Neuronal stem cell (in vitro differentiated cells): ENCODE data around the gene TUBA1C. TPM values are rescaled to one million over a fixed set of nuclear protein-coding genes. Genes with fewer than 3 reads are reported as not detected.

Experiments
- DNase-seq: peaks from one replicate; pipeline ENCODE4 v3.0.0-alpha.2; 2013; ENCODE audit warnings: low spot score
- H2AFZ ChIP-seq: one replicate; pipeline ENCODE4 v1.6.1; 2013; ENCODE audit warnings: mild to moderate bottlenecking, low read length, inconsistent platforms
- H2AK5ac ChIP-seq: 2 replicates; pipeline ENCODE4 v1.6.1; 2013; ENCODE audit warnings: low read depth, mild to moderate bottlenecking, inconsistent platforms, low read length, moderate library complexity, mixed read lengths
- H2BK120ac ChIP-seq: 2 replicates; pipeline ENCODE4 v1.6.1; 2013; ENCODE audit warnings: low read depth, mild to moderate bottlenecking, inconsistent platforms, low read length, moderate library complexity, mixed read lengths
- H2BK12ac ChIP-seq: one replicate; pipeline ENCODE4 v1.6.1; 2013; ENCODE audit warnings: low read length, inconsistent platforms
- H2BK15ac ChIP-seq: 2 replicates; pipeline ENCODE4 v1.6.1; 2013; ENCODE audit warnings: mild to moderate bottlenecking, low read length, inconsistent platforms, mixed read lengths
- H2BK5ac ChIP-seq: one replicate; pipeline ENCODE4 v1.6.1; 2013; ENCODE audit warnings: inconsistent platforms, mild to moderate bottlenecking, low read length, moderate library complexity
- H3K14ac ChIP-seq: one replicate; pipeline ENCODE4 v1.6.1; 2013; ENCODE audit warnings: low read length, inconsistent platforms
- H3K18ac ChIP-seq: 2 replicates; pipeline ENCODE4 v1.6.1; 2013; ENCODE audit warnings: low read length, inconsistent platforms
- H3K23ac ChIP-seq: 2 replicates; pipeline ENCODE4 v1.6.1; 2013; ENCODE audit warnings: low read depth, mild to moderate bottlenecking, mixed read lengths, low read length, inconsistent platforms; ENCODE audit not compliant: poor library complexity
- H3K27ac ChIP-seq: replicated peaks from 3 replicates; pipeline ENCODE4 v1.5.1; 2013; ENCODE audit warnings: low read length, inconsistent platforms
- H3K27me3 ChIP-seq, 3 experiments: 2 replicates each; pipeline ENCODE4 v1.6.1; 2013; ENCODE audit warnings: low read length in 3 of 3, mild to moderate bottlenecking in 2 of 3, inconsistent platforms in 1 of 3, low read depth in 1 of 3, mixed read lengths in 1 of 3, moderate library complexity in 1 of 3; ENCODE audit not compliant: control insufficient read depth in 3 of 3, insufficient read depth in 3 of 3
- H3K36me3 ChIP-seq, 2 donors: replicated peaks in 1 of 2; 2 replicates each; pipeline ENCODE4 v1.6.1; 2013; ENCODE audit warnings: low read length in 2 of 2; ENCODE audit not compliant: control insufficient read depth in 2 of 2, insufficient read depth in 2 of 2
- H3K4ac ChIP-seq: 2 replicates; pipeline ENCODE4 v1.6.1; 2013; ENCODE audit warnings: inconsistent platforms, mild to moderate bottlenecking, low read length, moderate library complexity
- H3K4me1 ChIP-seq, 2 donors: 1 replicate in 1 of 2; 2 replicates in 1 of 2; pipeline ENCODE4 v1.6.1; 2013; ENCODE audit warnings: low read length in 2 of 2, low read depth in 1 of 2; ENCODE audit not compliant: control insufficient read depth in 2 of 2, insufficient read depth in 1 of 2
- H3K4me2 ChIP-seq: one replicate; pipeline ENCODE4 v1.6.1; 2013; ENCODE audit warnings: mild to moderate bottlenecking, low read length, inconsistent platforms; ENCODE audit not compliant: insufficient read depth, poor library complexity, severe bottlenecking
- H3K4me3 ChIP-seq, 2 donors: 2 replicates each; pipeline ENCODE4 v1.5.1; 2013; ENCODE audit warnings: low read length in 2 of 2, mild to moderate bottlenecking in 2 of 2, inconsistent platforms in 1 of 2, moderate library complexity in 1 of 2
- H3K79me1 ChIP-seq: one replicate; pipeline ENCODE4 v1.6.1; 2013; ENCODE audit warnings: low read depth, mild to moderate bottlenecking, inconsistent platforms, low read length, moderate library complexity
- H3K9ac ChIP-seq: one replicate; pipeline ENCODE4 v1.6.1; 2013; ENCODE audit warnings: mild to moderate bottlenecking, low read depth, low read length, inconsistent platforms; ENCODE audit not compliant: poor library complexity
- H3K9me3 ChIP-seq, 2 donors: replicated peaks in 1 of 2; 2 replicates each; pipeline versions ENCODE3 to v1.6.1; 2013; ENCODE audit warnings: low read length in 2 of 2, mild to moderate bottlenecking in 2 of 2, inconsistent platforms in 1 of 2, low read depth in 1 of 2, mixed read lengths in 1 of 2, moderate library complexity in 1 of 2; ENCODE audit not compliant: control insufficient read depth in 2 of 2, insufficient read depth in 1 of 2
- H4K8ac ChIP-seq: one replicate; pipeline ENCODE4 v1.6.1; 2013; ENCODE audit warnings: low read depth, mild to moderate bottlenecking, inconsistent platforms, low read length, moderate library complexity
- H4K91ac ChIP-seq: one replicate; pipeline ENCODE4 v1.6.1; 2013; ENCODE audit warnings: low read length, low read depth, mild to moderate bottlenecking, inconsistent platforms; ENCODE audit not compliant: poor library complexity
- WGBS, 2 donors: extraction: QIAGEN DNeasy Blood & Tissue Kit; methylation state at CpG; one replicate each; pipeline ENCODE4 v1.1.7; 2013; ENCODE audit warnings: missing lambda C conversion rate in 2 of 2, mixed read lengths in 1 of 2; ENCODE audit not compliant: insufficient read length in 2 of 2, insufficient replicate concordance in 1 of 2; ENCODE audit errors: extremely low coverage in 2 of 2; 5-methylcytosine and 5-hydroxymethylcytosine counted together
- polyA plus RNA-seq, 2 experiments: library from polyadenylated mRNA; stranded (reverse); fragments of 200-250 nt; gene quantifications; one replicate each; pipeline ENCODE4 v1.2.3, GENCODE V29; 2013

The TUBA1C gene
- 571 TPM for polyA plus RNA-seq (2013, experiment 1 of 2)
- 547 TPM for polyA plus RNA-seq (2013, experiment 2 of 2)

GRCh38 chr12:49264873-49265792, at the start of gene TUBA1C:
TSS of gene TUBA1C (plus strand) at chr12:49265082. CDS start at chr12:49265182, 100 bp downstream.
- H3K27me3 ChIP-seq = peaks cover 0 to 4% (median 0%) of the 10 kb centered on the region in 3 experiments
- H3K9ac ChIP-seq = peak within 1 kb of the TSS; percentile 91
- H4K8ac ChIP-seq = no peak within 1 kb of the TSS
- H3K4me2 ChIP-seq = peak within 1 kb of the TSS; percentile 90
- H3K27ac ChIP-seq = peak within 1 kb of the TSS; percentile 43
- H2BK120ac ChIP-seq = peak within 1 kb of the TSS; percentile 6
- H2BK12ac ChIP-seq = peak within 1 kb of the TSS; percentile 16
- peak within 1 kb of the TSS; percentile 99 for H3K18ac ChIP-seq
- peaks cover 3% of the 10 kb centered on the region for H3K79me1 ChIP-seq
- peak within 1 kb of the TSS; percentile 98 for H3K23ac ChIP-seq
- peak within 1 kb of the TSS; percentile 55 to 97 for H3K4me3 ChIP-seq
- peak within 1 kb of the TSS; percentile 72 for H2AFZ ChIP-seq
- peak within 1 kb of the TSS; percentile 92 for H3K14ac ChIP-seq
- H2BK5ac ChIP-seq = peak within 1 kb of the TSS; percentile 77
- peaks cover 7 to 8% of the 10 kb centered on the region in 2 donors for H3K36me3 ChIP-seq
- peak; percentile 85 for DNase-seq
- peak within 1 kb of the TSS; percentile 74 for H2BK15ac ChIP-seq
- H4K91ac ChIP-seq = no peak within 1 kb of the TSS
- H3K4me1 ChIP-seq = peaks cover 3 to 12% of the 10 kb centered on the region in 2 donors
- H3K9me3 ChIP-seq = peaks cover 0 to 10% of the 10 kb centered on the region in 2 donors
- H3K4ac ChIP-seq = peak within 1 kb of the TSS; percentile 84
- peak within 1 kb of the TSS; percentile 97 for H2AK5ac ChIP-seq
- no CpG with 5 or more reads among the region's 61 CpGs for WGBS, 2 donors

DNA sequence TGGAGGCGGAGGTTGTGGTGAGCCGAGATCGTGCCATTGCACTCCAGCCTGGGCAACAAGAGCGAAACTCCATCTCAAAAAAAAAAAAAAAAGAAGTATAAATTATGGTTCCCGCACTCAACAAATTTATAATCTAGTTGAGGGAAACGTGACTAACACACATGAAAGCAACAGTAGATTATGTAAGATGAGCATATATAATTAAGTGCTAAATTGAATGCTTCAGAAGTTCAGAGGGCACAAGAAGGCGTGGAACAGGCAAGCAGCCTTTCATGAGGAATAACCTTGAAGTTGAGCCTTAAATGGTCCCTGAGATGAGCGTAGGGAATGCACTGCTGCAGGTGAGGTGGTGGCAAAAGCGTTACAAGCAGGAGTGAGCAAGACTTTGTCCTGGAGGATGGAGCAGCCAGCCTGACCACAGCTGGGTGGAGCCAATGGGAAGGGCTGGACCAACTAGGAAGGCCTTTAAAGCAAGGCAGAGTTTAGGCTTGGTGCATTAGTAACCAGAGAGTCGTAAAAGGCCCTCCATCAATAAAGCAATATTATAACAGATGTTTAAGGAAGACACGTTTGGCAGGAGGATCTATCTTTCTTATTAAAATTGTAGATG, 45.4 kb upstream of the TUBA1C start:
- DNase-seq = no peak
- no CpG with 5 or more reads among the region's 11 CpGs for WGBS, 2 donors
- no peaks in the 10 kb centered on the region for H3K27me3 ChIP-seq
- no peak overlapping the region for H2BK12ac ChIP-seq
- H3K23ac ChIP-seq = no peak overlapping the region
- H3K4me2 ChIP-seq = no peak overlapping the region
- no peak overlapping the region for H3K27ac ChIP-seq
- peak overlapping the region; percentile 4 for H2AFZ ChIP-seq
- no peak overlapping the region for H3K4ac ChIP-seq
- no peak overlapping the region for H2BK5ac ChIP-seq
- H3K18ac ChIP-seq = no peak overlapping the region
- no peaks in the 10 kb centered on the region for H3K36me3 ChIP-seq
- no peak overlapping the region for H2BK120ac ChIP-seq
- no peak overlapping the region for H3K4me3 ChIP-seq
- H4K8ac ChIP-seq = no peak overlapping the region
- H3K9ac ChIP-seq = no peak overlapping the region
- H2AK5ac ChIP-seq = no peak overlapping the region
- no peak overlapping the region for H4K91ac ChIP-seq
- no peak overlapping the region for H3K14ac ChIP-seq
- H3K4me1 ChIP-seq = peaks cover 7 to 15% of the 10 kb centered on the region in 2 donors
- H3K79me1 ChIP-seq = no peaks in the 10 kb centered on the region
- H2BK15ac ChIP-seq = no peak overlapping the region
- H3K9me3 ChIP-seq = no peaks in the 10 kb centered on the region

DNA sequence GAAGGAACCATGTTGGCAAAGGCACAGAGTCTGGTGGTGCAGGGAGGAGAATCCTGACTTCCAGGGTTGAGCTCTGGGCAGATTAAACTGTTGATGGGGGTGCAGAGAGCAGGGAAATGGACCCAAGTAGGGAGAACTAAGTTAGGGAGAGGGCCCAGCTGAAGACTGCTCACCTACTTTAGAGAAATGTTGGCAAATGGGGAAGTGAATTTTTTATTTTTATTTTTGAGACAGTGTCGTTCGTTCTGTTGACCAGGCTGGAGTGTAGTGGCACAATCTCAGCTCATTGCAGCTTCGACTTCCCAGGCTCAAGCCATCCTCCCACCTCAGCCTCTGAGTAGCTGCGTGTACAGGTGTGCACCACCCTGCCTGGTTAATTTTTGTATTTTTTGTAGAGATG, 43.9 kb upstream of the TUBA1C start:
- peak overlapping the region; percentile 3 for H3K18ac ChIP-seq
- no peak overlapping the region for H2AK5ac ChIP-seq
- no peak overlapping the region for H3K4ac ChIP-seq
- H3K9me3 ChIP-seq = no peaks in the 10 kb centered on the region
- H2BK5ac ChIP-seq = no peak overlapping the region
- no CpG with 5 or more reads among the region's 4 CpGs for WGBS, 2 donors
- peaks cover 3% of the 10 kb centered on the region in 2 donors for H3K4me1 ChIP-seq
- H3K4me3 ChIP-seq = no peak overlapping the region
- H3K4me2 ChIP-seq = no peak overlapping the region
- H3K23ac ChIP-seq = no peak overlapping the region
- no peaks in the 10 kb centered on the region for H3K36me3 ChIP-seq
- no peaks in the 10 kb centered on the region for H3K79me1 ChIP-seq
- H3K27ac ChIP-seq = no peak overlapping the region
- peak overlapping the region; percentile 12 for H2AFZ ChIP-seq
- no peak for DNase-seq
- H3K9ac ChIP-seq = no peak overlapping the region
- H2BK120ac ChIP-seq = no peak overlapping the region
- H4K8ac ChIP-seq = no peak overlapping the region
- H2BK12ac ChIP-seq = no peak overlapping the region
- H3K27me3 ChIP-seq = no peaks in the 10 kb centered on the region
- H2BK15ac ChIP-seq = no peak overlapping the region
- no peak overlapping the region for H4K91ac ChIP-seq
- H3K14ac ChIP-seq = no peak overlapping the region

GRCh38 chr12:49223122-49223521, 41.8 kb upstream of the TUBA1C start:
- DNase-seq = no peak
- Histone ChIP-seq H2AK5ac (no peak overlapping the region), H3K9me3 (no peaks in the 10 kb centered on the region), H2BK5ac (no peak overlapping the region), H3K4me3 (no peak overlapping the region), H4K91ac (no peak overlapping the region), H3K27ac (peak overlapping the region; percentile 16), H3K4me1 (peaks cover 6 to 8% of the 10 kb centered on the region in 2 donors), H2BK15ac (no peak overlapping the region), H3K14ac (no peak overlapping the region), H3K9ac (no peak overlapping the region), H3K27me3 (no peaks in the 10 kb centered on the region), H2BK120ac (no peak overlapping the region), H3K36me3 (no peaks in the 10 kb centered on the region), H3K79me1 (no peaks in the 10 kb centered on the region), H4K8ac (no peak overlapping the region), H3K4me2 (no peak overlapping the region), H3K4ac (no peak overlapping the region), H2AFZ (peak overlapping the region; percentile 66), H2BK12ac (no peak overlapping the region), H3K23ac (no peak overlapping the region), H3K18ac (no peak overlapping the region)
- no CpG with 5 or more reads among the region's 1 CpG for WGBS, 2 donors
